ENCODE measurements around the gene P2RX3. TPM values are rescaled to one million over a fixed set of nuclear protein-coding genes. Genes with fewer than 3 reads are reported as not detected.
"Not testable (repeated sequence)": the region's sequence is repeated elsewhere in the genome, so short reads cannot be mapped to it uniquely, and the experiment has no call there.

Gene P2RX3
- total RNA-seq, 1 experiment from 2014 or later = 7.1 TPM

GRCh38 chr11:57387289-57388030 is 49.3 kb downstream of the P2RX3 start:
- DNase-seq (ENCODE audit: low spot score) = peak; percentile 16
- in situ Hi-C loops (cut with HindIII; ENCODE audit: low sequenced_read_pairs) = no loop called here

DNA sequence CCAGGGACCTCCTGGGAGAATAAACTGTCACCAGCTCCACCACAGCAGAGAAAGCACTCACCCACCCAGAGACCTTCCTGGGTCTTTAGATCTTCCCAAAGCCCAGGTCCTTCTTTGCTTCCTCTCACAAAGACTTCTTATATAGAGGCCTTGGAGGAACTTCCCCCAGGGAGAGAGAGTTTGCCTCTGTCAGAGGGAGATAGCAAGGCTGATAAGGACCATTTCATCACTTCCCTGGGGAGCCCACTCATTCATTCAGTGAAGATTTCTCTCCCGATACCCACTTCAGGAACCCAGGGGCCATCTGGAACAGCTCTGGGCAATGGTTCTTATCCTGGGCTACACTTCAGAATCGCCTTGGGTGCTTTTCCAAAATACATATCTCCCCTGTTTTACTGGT is 52.4 kb downstream of the P2RX3 start, which contains the start of gene PRG2:
Gene PRG2 (minus strand): TSS at position 116 of the 400 bp plus-strand sequence. CDS start 706 bp downstream, outside the sequence.
- in situ Hi-C loops (cut with HindIII; ENCODE audit: low sequenced_read_pairs) = no loop called here
- no peak for DNase-seq (ENCODE audit: low spot score)

DNA sequence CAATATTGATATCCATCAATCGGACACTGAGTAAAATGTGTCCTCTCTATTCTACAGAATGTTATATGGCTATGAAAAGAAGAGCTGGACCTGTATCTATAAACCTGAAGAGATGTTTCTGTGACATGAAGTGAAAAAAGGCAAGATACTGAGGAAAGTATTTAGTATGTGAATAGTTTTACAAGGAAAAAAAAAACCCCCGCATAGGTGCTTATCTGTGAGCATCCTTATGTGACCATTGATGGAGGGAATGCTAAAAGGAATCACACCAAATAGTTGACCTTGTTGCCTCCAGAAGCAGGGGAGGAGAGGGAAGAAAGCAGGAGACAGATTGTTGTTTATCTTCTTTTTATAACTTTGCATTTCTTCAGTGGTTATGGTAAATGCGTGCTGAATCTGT is 53.0 kb downstream of the P2RX3 start:
- no peak for DNase-seq (ENCODE audit: low spot score)
- in situ Hi-C loops (cut with HindIII; ENCODE audit: low sequenced_read_pairs) = no loop called here

DNA sequence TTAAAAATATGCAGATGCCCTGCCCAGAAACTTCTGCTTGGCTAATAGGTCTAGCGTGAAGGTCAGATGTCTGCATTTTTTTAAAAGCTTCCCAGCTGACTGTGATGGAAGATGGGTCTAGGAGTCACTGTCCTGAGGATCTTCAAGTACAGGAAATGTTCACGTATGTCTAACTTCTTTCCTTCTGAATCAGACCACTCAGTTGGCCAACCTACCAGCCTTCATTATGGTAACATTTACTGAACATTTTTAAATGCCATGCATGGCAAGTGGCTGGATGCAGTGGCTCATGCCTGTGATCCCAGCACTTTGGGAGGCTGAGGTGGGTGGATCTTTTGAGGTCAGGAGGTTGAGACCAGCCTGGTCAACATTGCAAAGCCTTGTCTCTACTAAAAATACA is 53.4 kb downstream of the P2RX3 start:
- DNase-seq (ENCODE audit: low spot score) = no peak
- in situ Hi-C loops (cut with HindIII; ENCODE audit: low sequenced_read_pairs) = no loop called here

DNA sequence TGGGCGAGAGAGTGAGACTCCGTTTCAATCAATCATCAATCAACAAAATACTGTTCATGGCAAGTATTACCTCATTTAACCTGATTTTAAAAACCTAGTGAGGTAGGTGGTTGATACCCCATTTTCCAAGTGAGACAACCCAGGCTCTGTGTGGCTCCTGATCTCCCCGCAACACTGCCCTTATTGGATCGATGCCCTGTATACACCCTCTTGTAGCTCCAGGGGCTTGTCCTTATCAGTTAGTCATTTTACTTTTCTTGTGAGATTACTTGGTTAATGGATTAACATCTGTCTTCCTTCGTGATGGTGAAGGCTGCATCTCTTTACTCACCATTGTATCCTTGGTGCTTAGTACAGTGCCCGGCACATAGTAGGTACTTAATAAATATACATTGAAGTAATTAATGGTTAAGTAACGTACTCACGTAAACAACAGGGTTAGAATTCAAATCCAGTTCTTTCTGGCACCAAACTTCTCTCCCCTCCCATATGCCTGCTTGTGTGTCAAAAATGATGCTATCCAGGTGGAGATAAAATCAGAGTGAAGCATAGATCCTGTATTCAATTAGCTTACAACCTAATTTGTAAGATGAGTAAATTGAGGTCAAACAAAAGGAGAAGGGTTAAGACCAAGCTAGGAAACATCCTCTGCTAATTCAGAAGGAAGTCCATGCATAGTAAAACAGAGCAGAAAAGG is 54.1 kb downstream of the P2RX3 start:
- no peak for DNase-seq (ENCODE audit: low spot score)
- in situ Hi-C loops (cut with HindIII; ENCODE audit: low sequenced_read_pairs) = no loop called here

DNA sequence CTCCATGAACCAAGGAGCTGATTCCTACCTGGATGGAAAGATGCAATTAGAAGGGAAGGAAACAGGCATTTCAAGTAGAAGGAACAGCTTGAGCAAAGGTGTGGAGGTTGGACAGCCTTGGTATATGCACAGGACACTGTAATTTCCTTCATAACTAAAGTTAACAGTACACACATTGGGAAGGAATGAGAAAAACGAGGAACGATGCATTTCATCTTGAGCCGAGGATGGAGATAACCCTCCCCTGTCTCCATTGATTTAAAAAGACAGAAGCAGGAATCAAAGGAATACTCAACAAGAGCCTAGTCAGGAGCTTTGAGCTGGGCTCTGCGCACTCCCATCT is 54.6 kb downstream of the P2RX3 start:
- no peak for DNase-seq (ENCODE audit: low spot score)
- in situ Hi-C loops (cut with HindIII; ENCODE audit: low sequenced_read_pairs) = no loop called here

DNA sequence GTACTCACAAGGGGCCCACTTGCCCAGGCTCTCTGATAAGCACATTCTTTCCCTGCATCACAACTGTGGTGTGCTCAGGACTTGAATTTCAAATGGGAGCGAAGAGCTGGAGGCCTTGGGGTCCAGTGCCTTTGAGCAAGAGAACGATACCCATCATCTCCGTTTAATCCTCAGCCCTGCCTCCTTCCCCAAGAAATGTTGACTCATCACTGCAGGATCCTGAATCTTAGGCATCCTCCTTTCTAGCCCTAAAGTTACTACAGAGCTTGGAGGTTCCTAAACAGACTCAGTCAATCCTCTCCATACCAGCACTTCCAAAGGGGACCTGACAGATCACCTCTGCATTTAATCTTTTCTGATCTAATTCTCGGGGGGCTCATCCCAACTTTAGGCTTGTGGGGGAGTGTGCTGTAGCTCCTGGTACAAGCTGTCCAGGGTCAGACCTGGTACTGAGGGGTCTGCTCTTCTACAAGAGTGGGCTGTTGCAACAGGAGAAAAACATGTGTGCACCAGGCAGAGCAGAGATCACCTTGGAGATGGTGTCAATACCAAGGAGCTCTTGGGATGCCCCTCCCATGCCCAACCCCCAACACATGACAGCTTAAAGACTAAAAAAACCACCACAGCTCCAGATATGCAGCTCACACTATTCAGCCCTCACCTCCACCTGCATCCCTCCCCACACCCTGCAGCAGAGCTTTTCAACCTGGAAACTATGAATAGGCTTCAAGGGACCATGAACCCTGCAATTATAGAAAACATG is 56.2 kb downstream of the P2RX3 start:
- no peak for DNase-seq (ENCODE audit: low spot score)
- in situ Hi-C loops (cut with HindIII; ENCODE audit: low sequenced_read_pairs) = no loop called here

GRCh38 chr11:57395905-57396623 is 57.9 kb downstream of the P2RX3 start:
- no peak for DNase-seq (ENCODE audit: low spot score)
- in situ Hi-C loops (cut with HindIII; ENCODE audit: low sequenced_read_pairs) = no loop called here

GRCh38 chr11:57396744-57397143 is 58.6 kb downstream of the P2RX3 start:
- DNase-seq (ENCODE audit: low spot score) = no peak
- in situ Hi-C loops (cut with HindIII; ENCODE audit: low sequenced_read_pairs) = no loop called here

GRCh38 chr11:57397394-57397990 is 59.3 kb downstream of the P2RX3 start:
- DNase-seq (ENCODE audit: low spot score) = no peak
- in situ Hi-C loops (cut with HindIII; ENCODE audit: low sequenced_read_pairs) = no loop called here

DNA sequence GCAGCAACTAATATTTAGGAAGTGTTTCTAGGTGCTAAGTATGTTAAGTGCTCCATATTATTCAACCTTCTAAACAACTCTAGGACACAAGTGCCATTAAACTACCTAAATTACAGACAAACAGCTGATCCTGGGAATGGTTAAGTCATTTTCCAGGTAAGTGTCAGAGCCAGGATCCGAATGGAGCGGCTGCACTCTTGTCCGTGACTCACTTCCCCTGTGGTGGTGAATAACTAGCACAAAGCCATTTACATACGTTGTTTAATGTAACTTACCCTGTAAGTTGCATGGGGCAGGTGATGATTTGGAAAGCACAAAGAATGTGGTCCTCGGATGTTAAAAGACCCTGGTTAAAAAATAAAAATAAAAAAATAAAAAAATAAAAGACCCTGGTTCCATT is 61.1 kb downstream of the P2RX3 start:
- in situ Hi-C loops (cut with HindIII; ENCODE audit: low sequenced_read_pairs) = no loop called here

GRCh38 chr11:57399972-57400578 is 61.9 kb downstream of the P2RX3 start:
- in situ Hi-C loops (cut with HindIII; ENCODE audit: low sequenced_read_pairs) = no loop called here
- no peak for DNase-seq (ENCODE audit: low spot score)

More for the DNA sequence above, 61.1 kb downstream of the P2RX3 start:
- no peak for DNase-seq (ENCODE audit: low spot score)

- in situ Hi-C loops (cut with HindIII; ENCODE audit: low sequenced_read_pairs) = no loop called here
- no peak for DNase-seq (ENCODE audit: low spot score)
Measured at GRCh38 chr11:57402188-57403002, 64.2 kb downstream of the P2RX3 start.

- in situ Hi-C loops (cut with HindIII; ENCODE audit: low sequenced_read_pairs); DNase-seq (ENCODE audit: low spot score): not testable (repeated sequence)
Measured at GRCh38 chr11:57403003-57403801, 65.0 kb downstream of the P2RX3 start.

DNA sequence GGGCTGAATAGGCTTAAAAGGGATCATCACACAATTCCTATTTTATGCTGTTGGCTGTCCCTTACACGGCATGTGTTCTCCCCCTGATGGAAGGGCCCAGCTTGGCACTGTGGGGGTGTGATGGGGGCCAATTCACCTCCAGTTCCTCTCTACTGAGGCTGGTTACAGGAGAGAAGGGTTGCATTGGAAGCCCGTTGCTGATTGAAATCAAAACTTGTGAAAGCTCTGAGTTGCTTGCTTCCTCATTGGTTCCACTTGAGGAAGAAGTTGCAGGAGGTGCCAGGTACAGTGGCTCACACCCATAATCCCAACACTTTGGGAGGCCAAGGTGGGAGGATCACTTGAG is 65.6 kb downstream of the P2RX3 start:
- no peak for DNase-seq (ENCODE audit: low spot score)
- in situ Hi-C loops (cut with HindIII; ENCODE audit: low sequenced_read_pairs) = no loop called here

- in situ Hi-C loops (cut with HindIII; ENCODE audit: low sequenced_read_pairs) = no loop called here
- peak; percentile 60 for DNase-seq (ENCODE audit: low spot score)
Measured at GRCh38 chr11:57405271-57405860, 67.2 kb downstream of the P2RX3 start.

GRCh38 chr11:57406337-57406904 is 68.3 kb downstream of the P2RX3 start:
- in situ Hi-C loops (cut with HindIII; ENCODE audit: low sequenced_read_pairs) = no loop called here

More at GRCh38 chr11:57406337-57406904, 68.3 kb downstream of the P2RX3 start:
- no peak for DNase-seq (ENCODE audit: low spot score)
